ENCODE measurements around the gene PREX1.

Gene PREX1

DNA sequence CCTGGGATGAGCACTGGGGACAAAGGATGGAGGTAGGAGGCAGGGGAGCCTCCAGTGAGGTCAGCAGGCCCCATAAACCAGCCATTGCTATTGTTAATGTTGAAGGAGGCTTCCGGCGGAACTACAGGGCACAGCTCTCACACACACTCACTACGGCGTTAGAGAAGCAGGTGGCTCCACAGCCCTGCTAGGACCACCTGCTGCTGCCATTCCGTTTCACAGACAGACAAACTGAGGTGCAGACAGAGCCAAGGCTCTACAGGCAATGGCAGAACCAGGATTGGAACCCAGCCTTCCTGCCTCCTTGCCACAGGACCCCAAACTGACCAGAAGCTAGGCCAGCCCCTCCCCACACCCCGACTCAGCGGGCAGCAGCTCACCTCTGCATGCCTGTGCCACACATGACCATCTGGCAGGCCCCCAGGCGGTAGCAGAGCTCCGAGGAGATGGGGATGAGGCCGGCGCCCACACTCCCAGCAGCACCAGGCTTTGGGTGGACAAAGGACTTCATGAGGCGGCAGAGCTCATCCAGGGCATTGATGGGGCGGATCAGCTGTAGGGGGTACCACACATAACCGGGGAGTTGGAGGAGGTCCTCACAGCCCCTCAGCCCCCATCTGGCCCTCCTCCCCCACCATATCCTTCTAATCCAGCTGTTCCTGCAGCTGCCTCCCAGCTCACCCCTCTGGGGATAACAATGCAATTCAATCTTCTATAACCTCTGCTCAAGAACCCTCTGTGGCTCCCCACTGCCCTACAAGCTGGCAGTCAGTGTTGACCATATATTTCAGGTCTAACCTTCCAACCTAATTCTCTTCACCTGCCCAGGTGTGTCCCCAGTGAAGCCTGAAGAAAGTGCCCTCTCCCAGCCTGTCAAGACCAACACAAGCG, 198.5 kb downstream of the PREX1 start:
- Histone ChIP-seq H2AK5ac (ENCODE audit: low read depth, low read length) (peak overlapping the region; percentile 88), H3K4ac (ENCODE audit: low read length) (no peak overlapping the region), H3K4me1 (ENCODE audit: control insufficient read depth in 2 of 2, insufficient read depth in 1 of 2, low read depth in 1 of 2, low read length in 2 of 2) (no peaks in the 10 kb centered on the region), H3K9me3 (replicated peaks in 1 of 2; ENCODE audit: control insufficient read depth in 2 of 2, insufficient read depth in 1 of 2, low read depth in 1 of 2, low read length in 2 of 2) (no peaks in the 10 kb centered on the region), H3K4me3 (ENCODE audit: low read length in 2 of 2) (no peak overlapping the region), H2AFZ (ENCODE audit: low read length) (no peak overlapping the region), H3K79me1 (ENCODE audit: low read depth, low read length) (peaks cover 1% of the 10 kb centered on the region), H3K36me3 (replicated peaks in 1 of 2; ENCODE audit: control insufficient read depth in 2 of 2, insufficient read depth in 2 of 2, low read length in 2 of 2) (peaks cover 3 to 100% of the 10 kb centered on the region in 2 donors), H4K8ac (ENCODE audit: low read depth, low read length) (peak overlapping the region; percentile 83), H3K18ac (ENCODE audit: low read length) (no peak overlapping the region), H2BK120ac (ENCODE audit: low read depth, low read length) (no peak overlapping the region), H3K27ac (replicated peaks; ENCODE audit: low read length) (no peak overlapping the region), H2BK15ac (ENCODE audit: low read length) (no peak overlapping the region), H4K91ac (ENCODE audit: low read depth, low read length, poor library complexity) (no peak overlapping the region), H3K27me3 (ENCODE audit: control insufficient read depth in 3 of 3, insufficient read depth in 3 of 3, low read depth in 1 of 3, low read length in 3 of 3) (no peaks in the 10 kb centered on the region), H3K4me2 (ENCODE audit: insufficient read depth, low read length, poor library complexity, severe bottlenecking) (no peak overlapping the region), H3K9ac (ENCODE audit: low read depth, low read length, poor library complexity) (no peak overlapping the region), H2BK5ac (ENCODE audit: low read length) (no peak overlapping the region), H2BK12ac (ENCODE audit: low read length) (no peak overlapping the region), H3K14ac (ENCODE audit: low read length) (no peak overlapping the region), H3K23ac (ENCODE audit: low read depth, low read length, poor library complexity) (no peak overlapping the region)
- no CpG with 5 or more reads among the region's 15 CpGs for WGBS, 2 donors (ENCODE audit: extremely low coverage in 2 of 2, insufficient read length in 2 of 2, insufficient replicate concordance in 1 of 2)
- no peak for DNase-seq (ENCODE audit: low spot score)

GRCh38 chr20:48627737-48628128, 200.1 kb downstream of the PREX1 start:
- H2BK5ac ChIP-seq (ENCODE audit: low read length), result no peak overlapping the region
- H3K4ac ChIP-seq (ENCODE audit: low read length), result no peak overlapping the region
- no CpG with 5 or more reads among the region's 16 CpGs for WGBS, 2 donors (ENCODE audit: extremely low coverage in 2 of 2, insufficient read length in 2 of 2, insufficient replicate concordance in 1 of 2)

GRCh38 chr20:48626938-48627736, 200.7 kb downstream of the PREX1 start:
- no CpG with 5 or more reads among the region's 18 CpGs for WGBS, 2 donors (ENCODE audit: extremely low coverage in 2 of 2, insufficient read length in 2 of 2, insufficient replicate concordance in 1 of 2)
- Histone ChIP-seq H2AK5ac (ENCODE audit: low read depth, low read length) (peak overlapping the region; percentile 58), H3K36me3 (replicated peaks in 1 of 2; ENCODE audit: control insufficient read depth in 2 of 2, insufficient read depth in 2 of 2, low read length in 2 of 2) (peaks cover 3 to 91% of the 10 kb centered on the region in 2 donors), H2BK15ac (ENCODE audit: low read length) (no peak overlapping the region), H3K4me1 (ENCODE audit: control insufficient read depth in 2 of 2, insufficient read depth in 1 of 2, low read depth in 1 of 2, low read length in 2 of 2) (no peaks in the 10 kb centered on the region), H3K27ac (replicated peaks; ENCODE audit: low read length) (no peak overlapping the region), H3K27me3 (ENCODE audit: control insufficient read depth in 3 of 3, insufficient read depth in 3 of 3, low read depth in 1 of 3, low read length in 3 of 3) (no peaks in the 10 kb centered on the region), H3K9ac (ENCODE audit: low read depth, low read length, poor library complexity) (no peak overlapping the region), H3K4ac (ENCODE audit: low read length) (no peak overlapping the region), H3K79me1 (ENCODE audit: low read depth, low read length) (peaks cover 1% of the 10 kb centered on the region), H3K9me3 (replicated peaks in 1 of 2; ENCODE audit: control insufficient read depth in 2 of 2, insufficient read depth in 1 of 2, low read depth in 1 of 2, low read length in 2 of 2) (no peaks in the 10 kb centered on the region), H4K91ac (ENCODE audit: low read depth, low read length, poor library complexity) (no peak overlapping the region), H3K4me2 (ENCODE audit: insufficient read depth, low read length, poor library complexity, severe bottlenecking) (no peak overlapping the region), H3K14ac (ENCODE audit: low read length) (peak overlapping the region; percentile 28), H3K4me3 (ENCODE audit: low read length in 2 of 2) (no peak overlapping the region), H3K23ac (ENCODE audit: low read depth, low read length, poor library complexity) (no peak overlapping the region), H2AFZ (ENCODE audit: low read length) (no peak overlapping the region), H2BK120ac (ENCODE audit: low read depth, low read length) (no peak overlapping the region), H2BK12ac (ENCODE audit: low read length) (no peak overlapping the region), H2BK5ac (ENCODE audit: low read length) (no peak overlapping the region), H3K18ac (ENCODE audit: low read length) (peak overlapping the region; percentile 21), H4K8ac (ENCODE audit: low read depth, low read length) (no peak overlapping the region)
- DNase-seq (ENCODE audit: low spot score), result no peak

More at GRCh38 chr20:48627737-48628128, 200.1 kb downstream of the PREX1 start:
- H3K23ac ChIP-seq (ENCODE audit: low read depth, low read length, poor library complexity), result no peak overlapping the region
- H2AK5ac ChIP-seq (ENCODE audit: low read depth, low read length), result peak overlapping the region; percentile 58
- no peak overlapping the region for H2AFZ ChIP-seq (ENCODE audit: low read length)
- H3K36me3 ChIP-seq (replicated peaks in 1 of 2; ENCODE audit: control insufficient read depth in 2 of 2, insufficient read depth in 2 of 2, low read length in 2 of 2), result peaks cover 3 to 97% of the 10 kb centered on the region in 2 donors
- peaks cover 1% of the 10 kb centered on the region for H3K79me1 ChIP-seq (ENCODE audit: low read depth, low read length)
- H3K14ac ChIP-seq (ENCODE audit: low read length), result no peak overlapping the region
- H3K4me3 ChIP-seq (ENCODE audit: low read length in 2 of 2), result no peak overlapping the region
- H2BK15ac ChIP-seq (ENCODE audit: low read length), result no peak overlapping the region
- no peaks in the 10 kb centered on the region for H3K4me1 ChIP-seq (ENCODE audit: control insufficient read depth in 2 of 2, insufficient read depth in 1 of 2, low read depth in 1 of 2, low read length in 2 of 2)
- no peak overlapping the region for H4K91ac ChIP-seq (ENCODE audit: low read depth, low read length, poor library complexity)
- DNase-seq (ENCODE audit: low spot score), result no peak
- H3K27me3 ChIP-seq (ENCODE audit: control insufficient read depth in 3 of 3, insufficient read depth in 3 of 3, low read depth in 1 of 3, low read length in 3 of 3), result no peaks in the 10 kb centered on the region
- no peak overlapping the region for H3K27ac ChIP-seq (replicated peaks; ENCODE audit: low read length)
- H2BK120ac ChIP-seq (ENCODE audit: low read depth, low read length), result no peak overlapping the region
- H3K9ac ChIP-seq (ENCODE audit: low read depth, low read length, poor library complexity), result no peak overlapping the region
- H3K18ac ChIP-seq (ENCODE audit: low read length), result no peak overlapping the region
- H4K8ac ChIP-seq (ENCODE audit: low read depth, low read length), result peak overlapping the region; percentile 9
- H3K4me2 ChIP-seq (ENCODE audit: insufficient read depth, low read length, poor library complexity, severe bottlenecking), result no peak overlapping the region
- H2BK12ac ChIP-seq (ENCODE audit: low read length), result no peak overlapping the region
- H3K9me3 ChIP-seq (replicated peaks in 1 of 2; ENCODE audit: control insufficient read depth in 2 of 2, insufficient read depth in 1 of 2, low read depth in 1 of 2, low read length in 2 of 2), result no peaks in the 10 kb centered on the region
